Endodermal cell (in vitro differentiated cells): ENCODE data around the gene RASSF4. TPM values are rescaled to one million over a fixed set of nuclear protein-coding genes. Genes with fewer than 3 reads are reported as not detected.

Source experiments
- DNase-seq: peaks from one replicate; pipeline ENCODE4 v3.0.0-alpha.2; 2017
- H3K27ac ChIP-seq: 2 replicates; pipeline ENCODE4 v1.5.1; 2013; ENCODE audit warnings: mild to moderate bottlenecking, low read depth, low read length, moderate library complexity
- H3K27me3 ChIP-seq: 2 replicates; pipeline ENCODE4 v1.6.1; 2013; ENCODE audit warnings: mild to moderate bottlenecking, low read length, moderate library complexity; ENCODE audit not compliant: insufficient read depth, control insufficient read depth, poor library complexity, severe bottlenecking
- H3K36me3 ChIP-seq: 2 replicates; pipeline ENCODE4 v1.7.0; 2013; ENCODE audit warnings: mild to moderate bottlenecking, low read length, moderate library complexity; ENCODE audit not compliant: control insufficient read depth, insufficient read depth
- H3K4me1 ChIP-seq: one replicate; pipeline ENCODE4 v1.7.0; 2013; ENCODE audit warnings: low read length; ENCODE audit not compliant: control insufficient read depth, insufficient read depth
- H3K4me3 ChIP-seq: 2 replicates; pipeline ENCODE4 v1.5.1; 2013; ENCODE audit warnings: mild to moderate bottlenecking, low read length, moderate library complexity
- H3K9ac ChIP-seq: 2 replicates; pipeline ENCODE4 v1.6.1; 2013; ENCODE audit warnings: mild to moderate bottlenecking, low read length, moderate library complexity; ENCODE audit not compliant: poor library complexity, severe bottlenecking; ENCODE audit errors: extremely low read depth
- H3K9me3 ChIP-seq: 2 replicates; pipeline ENCODE4 v1.6.1; 2013; ENCODE audit warnings: mild to moderate bottlenecking, low read length, moderate library complexity; ENCODE audit not compliant: control insufficient read depth
- H3K27ac Mint-ChIP-seq: 2 replicates; pipeline ENCODE4 v1.8.0; 2020; ENCODE audit warnings: mixed read lengths
- H3K27me3 Mint-ChIP-seq: 2 replicates; pipeline ENCODE4 v1.8.0; 2021; ENCODE audit warnings: mild to moderate bottlenecking, mixed read lengths; ENCODE audit not compliant: insufficient read depth
- H3K36me3 Mint-ChIP-seq: 2 replicates; pipeline ENCODE4 v1.8.0; 2020; ENCODE audit warnings: low read depth, mixed read lengths
- H3K4me1 Mint-ChIP-seq: 2 replicates; pipeline ENCODE4 v1.8.0; 2020; ENCODE audit warnings: mixed read lengths
- H3K4me3 Mint-ChIP-seq: 2 replicates; pipeline ENCODE4 v1.8.0; 2020; ENCODE audit warnings: mild to moderate bottlenecking, moderate library complexity, mixed read lengths
- H3K9me3 Mint-ChIP-seq: 2 replicates; pipeline ENCODE4 v1.8.0; 2020; ENCODE audit warnings: mild to moderate bottlenecking, mixed read lengths
- WGBS, 2 experiments: methylation state at CpG; one replicate each; pipeline versions ENCODE4 v1.1.5 to v1.1.7; 2013; ENCODE audit warnings: missing lambda C conversion rate in 2 of 2, mixed read lengths in 1 of 2; ENCODE audit not compliant: insufficient coverage in 1 of 2, insufficient read length in 1 of 2; 5-methylcytosine and 5-hydroxymethylcytosine counted together
- total RNA-seq, 2 donors: library from RNA; stranded (reverse); fragmentation: NEBNext Ultra II Directional in 1 of 2; extraction: Animal tissue kit (Norgen Biotek cat#: 25700) in 1 of 2; gene quantifications; 2 replicates in 1 of 2; 3 replicates in 1 of 2; pipeline ENCODE4 v1.2.1, GENCODE V29; 2021
- TF ChIP-seq, protein P1 (sequence below): fragments of 200-600 bp; sonication (generic); conservative IDR thresholded peaks from 2 replicates; pipeline ENCODE4 v1.5.0; 2021; ENCODE audit warnings: antibody characterized with exemption, mild to moderate bottlenecking

RASSF4 gene
- total RNA-seq, 2 donors from 2014 or later: 5.2 to 14.1 TPM

DNA sequence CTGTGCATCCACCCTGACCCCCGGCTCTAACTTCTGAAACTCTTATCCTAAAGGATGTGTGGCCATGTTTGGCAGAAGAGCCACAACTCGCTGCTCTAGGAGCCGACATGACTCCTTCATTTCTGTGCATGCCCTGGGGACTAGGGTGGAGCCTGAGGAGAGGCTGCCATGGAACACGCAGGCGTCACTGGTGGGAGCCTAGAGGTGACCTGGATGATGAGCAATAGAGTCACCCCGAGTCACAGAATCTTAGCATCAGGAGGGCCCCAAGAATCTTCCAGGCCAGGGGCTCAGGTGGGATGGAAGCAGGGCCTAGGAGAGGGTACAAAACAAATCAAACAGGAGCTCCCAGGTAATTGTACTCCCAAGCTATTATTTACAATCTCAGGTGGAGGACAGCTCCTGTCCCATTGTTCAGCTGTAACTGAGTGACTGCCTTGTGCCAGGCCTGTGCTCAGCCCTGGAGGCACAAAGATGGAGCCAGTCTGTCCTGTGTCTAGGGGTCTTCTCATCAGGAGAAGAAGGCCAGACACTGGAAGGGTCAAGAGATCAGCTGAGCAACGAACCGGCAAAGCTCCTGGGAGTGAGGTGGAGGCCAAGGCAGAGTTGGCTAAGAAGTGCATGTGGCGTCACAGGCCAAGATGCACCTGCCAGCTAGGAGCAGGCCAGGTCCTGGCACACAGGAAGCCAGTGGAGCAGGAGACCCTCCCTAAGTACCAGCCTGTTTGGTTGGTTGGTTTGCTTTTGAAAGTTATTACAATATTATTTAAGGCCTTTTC lies 35.3 kb downstream of the RASSF4 start:
- TF ChIP-seq, protein P1, sequence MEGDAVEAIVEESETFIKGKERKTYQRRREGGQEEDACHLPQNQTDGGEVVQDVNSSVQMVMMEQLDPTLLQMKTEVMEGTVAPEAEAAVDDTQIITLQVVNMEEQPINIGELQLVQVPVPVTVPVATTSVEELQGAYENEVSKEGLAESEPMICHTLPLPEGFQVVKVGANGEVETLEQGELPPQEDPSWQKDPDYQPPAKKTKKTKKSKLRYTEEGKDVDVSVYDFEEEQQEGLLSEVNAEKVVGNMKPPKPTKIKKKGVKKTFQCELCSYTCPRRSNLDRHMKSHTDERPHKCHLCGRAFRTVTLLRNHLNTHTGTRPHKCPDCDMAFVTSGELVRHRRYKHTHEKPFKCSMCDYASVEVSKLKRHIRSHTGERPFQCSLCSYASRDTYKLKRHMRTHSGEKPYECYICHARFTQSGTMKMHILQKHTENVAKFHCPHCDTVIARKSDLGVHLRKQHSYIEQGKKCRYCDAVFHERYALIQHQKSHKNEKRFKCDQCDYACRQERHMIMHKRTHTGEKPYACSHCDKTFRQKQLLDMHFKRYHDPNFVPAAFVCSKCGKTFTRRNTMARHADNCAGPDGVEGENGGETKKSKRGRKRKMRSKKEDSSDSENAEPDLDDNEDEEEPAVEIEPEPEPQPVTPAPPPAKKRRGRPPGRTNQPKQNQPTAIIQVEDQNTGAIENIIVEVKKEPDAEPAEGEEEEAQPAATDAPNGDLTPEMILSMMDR: no peak
- Histone ChIP-seq H3K9me3 (no peaks in the 10 kb centered on the region), H3K36me3 (no peaks in the 10 kb centered on the region), H3K27ac (no peak overlapping the region), H3K9ac (no peak overlapping the region), H3K27me3 (no peaks in the 10 kb centered on the region), H3K4me3 (no peak overlapping the region), H3K4me1 (peaks cover under 1% of the 10 kb centered on the region)
- Mint-ChIP-seq H3K27me3 (peaks cover 4% of the 10 kb centered on the region), H3K4me1 (peaks cover 27% of the 10 kb centered on the region), H3K4me3 (no peak overlapping the region), H3K36me3 (no peaks in the 10 kb centered on the region), H3K9me3 (no peaks in the 10 kb centered on the region), H3K27ac (no peak overlapping the region)
- no peak for DNase-seq
- WGBS, 2 experiments: 92 to 93% methylated on average over 7 to 9 of the region's 9 CpGs

DNA sequence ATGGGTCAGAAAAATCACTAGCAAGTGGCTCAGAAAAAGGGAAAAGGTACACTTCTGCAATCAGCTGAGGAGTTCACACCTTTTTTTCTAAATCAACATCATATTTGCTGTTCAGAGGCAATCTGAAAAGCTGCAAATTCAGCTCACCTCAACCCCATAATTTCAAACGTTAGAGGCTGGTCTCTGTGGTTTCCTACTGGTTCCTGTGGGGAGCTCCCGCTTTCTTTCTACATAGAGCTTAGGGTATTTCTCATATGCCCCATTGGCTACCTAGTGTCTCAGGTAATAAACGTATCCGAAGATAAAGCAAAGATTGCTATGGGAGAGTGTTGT lies 35.9 kb downstream of the RASSF4 start:
- H3K36me3 Mint-ChIP-seq: no peaks in the 10 kb centered on the region
- Histone ChIP-seq H3K4me3 (no peak overlapping the region), H3K4me1 (no peaks in the 10 kb centered on the region), H3K27ac (no peak overlapping the region), H3K27me3 (no peaks in the 10 kb centered on the region), H3K9me3 (no peaks in the 10 kb centered on the region), H3K36me3 (no peaks in the 10 kb centered on the region), H3K9ac (no peak overlapping the region)
- peaks cover 4% of the 10 kb centered on the region for H3K27me3 Mint-ChIP-seq
- H3K9me3 Mint-ChIP-seq: no peaks in the 10 kb centered on the region
- no peak for DNase-seq
- no peak overlapping the region for H3K27ac Mint-ChIP-seq
- 88 to 91% methylated on average over 4 of the region's 4 CpGs for WGBS, 2 experiments
- TF ChIP-seq, protein P1: no peak
- no peak overlapping the region for H3K4me3 Mint-ChIP-seq
- H3K4me1 Mint-ChIP-seq: peaks cover 25% of the 10 kb centered on the region

DNA sequence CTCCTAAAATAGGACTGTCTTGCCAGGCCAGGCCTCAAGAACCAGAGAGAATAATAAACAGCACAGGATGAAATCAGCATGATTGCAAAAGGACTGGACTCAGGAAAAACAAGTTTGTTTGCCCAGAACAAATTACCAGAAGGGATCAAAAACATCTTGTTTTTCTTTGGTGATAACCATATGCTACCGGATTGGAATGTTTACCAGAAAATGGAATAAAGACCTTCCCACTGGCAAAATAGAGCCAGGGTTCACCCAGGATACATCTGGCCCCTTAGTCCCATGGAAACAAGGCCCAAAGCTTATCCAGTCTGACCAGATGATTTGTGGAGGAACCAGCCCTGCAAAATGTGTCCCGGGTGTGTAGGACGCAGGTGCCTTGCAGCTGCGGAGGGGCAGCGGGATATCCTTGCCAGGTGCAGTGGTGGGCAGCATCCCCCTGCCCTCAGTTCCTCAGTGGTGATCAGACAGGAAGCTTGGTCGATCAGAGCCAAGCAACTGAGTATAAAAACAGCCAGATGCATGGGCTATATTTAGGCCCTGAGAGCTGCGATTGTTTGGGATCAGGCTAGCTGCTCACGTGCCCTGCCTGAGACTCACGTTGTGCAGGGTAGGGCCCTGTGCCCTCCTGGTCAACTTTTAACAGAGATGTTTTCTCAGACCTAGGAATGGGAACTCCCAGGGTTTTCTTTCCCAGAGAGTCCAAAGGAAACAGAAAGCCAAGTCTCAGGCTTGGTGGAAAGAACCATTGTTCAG lies 36.5 kb downstream of the RASSF4 start:
- no peaks in the 10 kb centered on the region for H3K27me3 ChIP-seq
- no peak overlapping the region for H3K4me3 Mint-ChIP-seq
- no peaks in the 10 kb centered on the region for H3K36me3 ChIP-seq
- no peak overlapping the region for H3K27ac ChIP-seq
- H3K4me1 ChIP-seq: no peaks in the 10 kb centered on the region
- H3K4me3 ChIP-seq: no peak overlapping the region
- peaks cover 4% of the 10 kb centered on the region for H3K27me3 Mint-ChIP-seq
- TF ChIP-seq, protein P1: no peak
- DNase-seq: peak; percentile 38
- H3K36me3 Mint-ChIP-seq: no peaks in the 10 kb centered on the region
- H3K27ac Mint-ChIP-seq: no peak overlapping the region
- H3K4me1 Mint-ChIP-seq: peaks cover 21% of the 10 kb centered on the region
- H3K9ac ChIP-seq: no peak overlapping the region
- WGBS, 2 experiments: 92 to 93% methylated on average over 7 to 9 of the region's 9 CpGs
- no peaks in the 10 kb centered on the region for H3K9me3 ChIP-seq
- no peaks in the 10 kb centered on the region for H3K9me3 Mint-ChIP-seq
